HG03280 (cell line): ENCODE measurements around the gene ROR1.
"Not testable (repeated sequence)": the region's sequence is repeated elsewhere in the genome, so short reads cannot be mapped to it uniquely, and the experiment has no call there.

ENCODE experiments used
- ATAC-seq: cut with Tn5 transposase; IDR thresholded peaks from one replicate; pipeline ENCODE4 v1.9.1; 2021; ENCODE audit warnings: mild to moderate bottlenecking, moderate library complexity; ENCODE audit not compliant: unreplicated experiment

The ROR1 gene

DNA sequence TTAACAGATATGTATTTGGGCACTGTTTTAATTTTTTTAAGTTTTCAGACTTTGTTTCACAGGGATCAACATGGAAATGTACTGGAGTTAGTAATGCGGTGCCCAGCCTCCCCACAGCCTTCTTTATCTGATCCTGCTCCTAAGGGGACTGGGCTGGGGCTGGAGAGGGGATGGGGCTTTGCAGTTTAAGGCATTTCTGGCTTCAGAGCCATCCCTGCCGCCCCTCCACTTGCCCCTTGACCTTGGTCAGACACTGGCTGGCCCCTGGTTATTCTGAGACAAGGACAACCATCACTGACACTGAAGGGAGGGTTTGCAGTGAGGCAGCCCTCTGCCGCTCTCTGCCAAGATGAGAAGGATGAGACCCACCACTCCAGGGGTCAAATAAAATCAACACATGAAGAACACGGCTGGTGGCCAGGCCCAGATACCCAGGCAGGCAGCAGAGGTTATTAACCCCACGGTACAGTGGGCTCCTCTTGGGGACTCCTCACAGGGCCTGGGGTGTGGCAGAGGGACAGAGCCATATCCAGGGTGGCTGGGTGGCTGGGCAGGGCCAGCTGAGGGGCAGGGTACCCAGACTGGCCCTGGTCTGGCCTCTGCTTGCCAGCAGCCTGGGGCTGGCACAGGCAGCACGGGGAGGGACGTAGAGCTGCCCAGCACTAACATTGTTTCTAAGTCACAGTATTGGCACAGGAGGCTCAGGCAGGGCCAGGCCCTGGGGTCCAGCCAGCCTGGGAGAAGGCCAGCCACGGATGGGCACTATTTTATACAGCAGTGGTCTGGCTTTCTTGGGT is 422.5 kb downstream of the ROR1 start:
- no peak for ATAC-seq

DNA sequence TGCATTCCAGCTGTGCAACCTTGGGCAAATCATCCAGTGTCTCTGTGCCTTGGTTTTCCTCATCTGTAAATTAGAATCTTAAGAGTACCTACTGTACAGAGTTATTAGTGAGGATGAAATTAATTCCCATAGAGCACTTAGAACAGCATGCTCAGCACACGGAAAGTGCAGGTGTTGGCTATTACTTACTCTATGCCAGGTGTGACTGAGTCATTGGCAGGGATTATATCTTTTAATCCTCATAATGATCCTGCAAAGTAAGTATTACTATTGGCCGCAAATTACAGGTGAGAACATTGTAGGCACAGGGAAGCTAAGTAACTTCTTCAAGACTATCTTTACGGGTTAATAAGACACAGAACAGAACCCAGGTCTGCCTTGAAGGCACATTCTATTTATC is 423.3 kb downstream of the ROR1 start:
- ATAC-seq, result no peak

DNA sequence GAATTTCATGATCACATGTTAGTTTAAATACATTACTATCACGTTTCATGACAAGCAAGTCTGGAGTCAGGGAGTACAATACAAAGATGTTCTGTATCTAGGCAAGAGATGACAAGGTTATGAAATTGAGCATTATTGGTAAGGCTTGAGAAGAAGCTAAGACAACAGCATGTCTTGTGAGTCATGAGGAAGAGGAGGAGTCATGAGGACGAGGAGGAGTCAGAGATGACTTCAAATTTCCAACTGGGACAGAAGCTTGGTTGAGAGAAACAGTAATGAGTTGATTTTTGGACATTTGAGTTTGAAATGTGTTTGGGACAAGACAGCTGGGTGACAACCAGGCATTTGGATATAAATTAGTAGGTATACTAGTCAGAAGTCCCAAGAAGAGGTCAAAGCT is 425.3 kb downstream of the ROR1 start:
- ATAC-seq, result no peak

DNA sequence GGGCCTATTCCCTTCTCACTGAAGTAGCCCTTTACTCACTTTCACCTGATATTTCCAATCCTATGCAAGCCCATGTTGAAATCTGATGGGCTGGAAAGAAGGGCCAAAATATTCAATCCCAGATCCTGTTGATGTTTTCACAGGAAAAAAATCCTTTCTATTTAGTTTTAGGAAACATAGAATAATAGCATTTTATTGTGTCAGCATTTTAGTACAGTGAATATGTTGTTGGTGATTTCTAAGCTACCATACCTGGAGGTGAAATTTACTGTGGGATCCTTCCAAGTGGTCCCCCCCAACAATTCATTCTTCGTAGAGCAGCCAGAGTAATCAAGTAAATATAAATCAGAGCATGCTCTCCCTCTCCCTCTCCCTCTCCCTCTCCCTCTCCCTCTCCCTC is 426.2 kb downstream of the ROR1 start:
- ATAC-seq, result no peak

GRCh38 chr1:64203420-64203819 is 429.6 kb downstream of the ROR1 start, which contains the start of gene UBE2U:
Gene UBE2U (plus strand): TSS chr1:64203623. CDS start chr1:64204051, 428 bp downstream.
- no peak for ATAC-seq

DNA sequence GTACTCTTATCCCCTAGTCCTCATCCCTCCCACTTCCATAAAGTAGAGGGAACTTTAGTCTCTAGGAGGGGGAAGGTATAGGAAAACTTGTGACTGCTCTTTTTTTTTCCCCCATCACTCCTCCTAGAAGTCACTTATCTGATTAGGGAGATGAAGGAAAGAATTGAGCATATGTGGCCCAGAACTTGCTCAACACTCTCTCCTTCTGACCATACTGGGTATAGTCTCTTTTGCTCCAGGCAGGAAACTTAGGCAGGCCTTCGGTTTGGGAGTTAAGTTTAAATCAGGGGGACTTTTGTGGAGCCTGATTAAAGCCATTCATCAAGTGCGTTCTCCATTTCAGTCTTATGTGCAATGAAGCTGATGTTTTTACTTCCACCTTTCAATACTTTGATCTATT is 435.4 kb downstream of the ROR1 start:
- ATAC-seq, result no peak

- ATAC-seq, result no peak
These were observed 438.2 kb downstream of the ROR1 start for GRCh38 chr1:64212031-64212430.

DNA sequence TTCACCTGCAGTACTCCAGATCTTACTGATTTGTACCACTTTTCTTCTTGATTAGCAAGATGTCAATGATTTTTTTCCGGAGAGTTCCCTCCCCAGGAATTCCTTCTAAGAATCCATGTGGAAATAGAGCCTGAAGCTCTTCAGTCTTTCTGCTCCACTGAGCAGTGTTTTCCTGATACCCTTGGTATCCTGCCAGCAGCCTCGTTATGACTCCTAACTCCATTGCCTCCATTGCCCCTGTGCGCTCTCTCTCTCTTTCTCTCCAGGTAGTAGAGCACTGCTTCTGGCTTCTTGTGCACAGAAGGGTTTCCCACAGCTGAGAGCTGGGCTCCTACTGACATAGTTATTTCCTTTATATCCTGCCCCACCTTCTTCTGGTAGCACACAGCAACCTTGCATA is 441.8 kb downstream of the ROR1 start:
- ATAC-seq, result no peak

DNA sequence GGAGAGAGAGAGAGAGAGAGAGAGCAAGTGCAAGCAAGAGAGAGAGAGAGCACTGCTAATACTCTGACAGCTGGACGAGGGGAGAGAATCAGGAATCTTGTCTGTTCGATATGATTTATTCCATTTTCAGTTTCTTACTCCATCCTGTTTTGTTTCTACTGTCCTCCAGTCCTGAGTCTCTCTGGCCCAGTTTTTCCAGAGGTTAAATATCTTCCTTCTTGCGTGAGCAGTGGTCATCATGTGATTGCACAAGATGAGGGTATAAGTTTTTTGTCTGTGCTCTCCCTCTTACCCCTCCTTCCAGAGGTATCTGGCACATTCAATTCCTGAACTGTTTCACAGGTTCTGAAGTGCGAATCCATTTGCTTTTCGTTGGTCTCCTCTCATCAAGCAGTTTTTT is 446.4 kb downstream of the ROR1 start:
- ATAC-seq, result no peak

DNA sequence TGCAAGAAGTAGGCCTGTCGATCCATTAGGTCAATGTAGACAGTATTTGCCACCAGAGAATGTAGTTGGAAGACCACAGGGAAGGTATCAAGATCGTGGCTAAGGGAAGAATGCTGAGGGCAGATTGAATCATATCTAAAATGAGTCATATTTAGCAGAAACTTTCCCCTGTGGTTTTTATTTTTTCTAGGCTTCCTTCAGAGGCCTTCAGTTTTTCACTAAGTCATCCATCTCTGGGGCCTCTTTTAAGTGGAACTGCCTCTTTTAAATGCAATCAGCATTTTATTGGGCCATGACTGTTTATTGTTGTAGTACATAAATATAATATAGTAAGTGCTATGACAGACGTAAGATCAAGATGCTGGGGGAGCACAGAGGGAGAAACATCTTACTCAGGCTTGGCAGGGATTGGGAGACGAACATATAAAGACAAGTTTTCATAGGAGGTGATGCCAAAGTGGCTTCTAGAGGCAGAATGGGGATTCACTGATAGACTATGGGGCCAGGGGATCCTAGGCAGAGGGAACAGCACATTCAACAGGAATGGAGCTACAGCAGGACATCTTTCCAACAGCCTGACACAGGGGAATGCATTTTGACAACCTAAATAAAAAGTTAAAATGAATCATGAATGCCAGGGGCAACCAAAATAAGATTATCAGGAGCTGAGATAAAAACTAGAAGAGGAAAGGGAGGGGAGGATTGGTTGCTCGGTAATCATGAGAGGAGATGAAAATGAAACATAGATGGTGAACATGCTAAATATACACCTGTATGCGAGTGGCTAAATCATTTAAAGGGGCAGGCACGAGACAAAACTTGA is 449.7 kb downstream of the ROR1 start:
- ATAC-seq, result peak; percentile 66

- not testable (repeated sequence) for ATAC-seq
These were observed 450.4 kb downstream of the ROR1 start for GRCh38 chr1:64224236-64224635.

DNA sequence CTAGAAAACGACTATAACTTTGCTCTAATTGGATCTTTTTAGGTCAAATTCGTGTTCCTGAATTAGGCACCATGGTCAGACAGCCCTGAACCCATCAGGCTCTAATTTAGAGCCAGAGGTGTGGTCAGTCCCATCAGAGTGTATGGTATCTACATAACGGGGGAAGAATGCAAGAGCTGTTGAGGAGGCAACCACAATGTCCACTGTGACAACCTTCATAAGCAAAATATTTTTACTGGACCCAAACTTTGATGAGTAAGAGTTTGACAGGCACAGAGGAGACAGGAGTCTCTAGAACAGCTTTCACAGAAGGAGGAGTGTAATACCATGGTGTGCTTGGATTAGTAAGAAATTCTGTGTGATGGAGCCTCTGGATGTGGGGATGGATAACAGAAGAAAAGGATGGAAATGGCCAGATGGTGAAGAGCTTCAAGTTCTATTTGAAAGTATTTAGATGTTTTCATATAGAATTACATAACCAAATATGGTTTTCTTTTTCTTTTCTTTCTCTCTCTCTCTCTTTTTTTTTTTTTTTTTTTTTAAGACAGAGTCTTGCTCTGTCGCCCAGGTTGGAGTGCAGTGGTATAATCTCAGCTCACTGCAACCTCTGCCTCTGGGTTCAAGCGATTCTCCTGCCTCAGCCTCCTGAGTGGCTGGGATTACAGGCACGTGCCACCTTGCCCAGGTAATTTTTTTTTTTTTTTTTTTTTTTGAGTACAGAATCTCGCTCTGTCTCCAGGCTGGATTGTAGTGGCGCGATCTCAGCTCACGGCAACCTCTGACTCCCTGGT is 454.5 kb downstream of the ROR1 start:
- ATAC-seq, result no peak

DNA sequence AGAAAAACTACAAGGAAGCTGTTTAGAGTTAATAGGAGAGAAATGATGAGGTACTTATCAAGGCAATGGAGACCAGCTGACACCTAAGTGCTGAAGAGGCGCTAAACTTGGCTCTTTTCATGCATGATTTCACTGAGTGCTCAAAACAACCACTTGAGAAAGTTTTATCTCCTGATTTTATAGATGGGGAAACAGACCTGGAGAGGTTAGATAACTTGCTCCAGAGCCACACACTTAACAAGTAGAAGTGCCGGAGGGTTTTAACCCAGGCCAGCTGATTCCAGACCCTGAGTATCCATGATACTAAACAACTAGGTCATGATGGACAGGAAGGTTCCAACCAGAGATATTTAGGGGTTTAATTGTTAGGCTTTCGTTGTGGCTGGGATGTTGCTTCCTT is 455.5 kb downstream of the ROR1 start:
- ATAC-seq, result no peak
